ENCODE data around the gene PFN3.

DNA sequence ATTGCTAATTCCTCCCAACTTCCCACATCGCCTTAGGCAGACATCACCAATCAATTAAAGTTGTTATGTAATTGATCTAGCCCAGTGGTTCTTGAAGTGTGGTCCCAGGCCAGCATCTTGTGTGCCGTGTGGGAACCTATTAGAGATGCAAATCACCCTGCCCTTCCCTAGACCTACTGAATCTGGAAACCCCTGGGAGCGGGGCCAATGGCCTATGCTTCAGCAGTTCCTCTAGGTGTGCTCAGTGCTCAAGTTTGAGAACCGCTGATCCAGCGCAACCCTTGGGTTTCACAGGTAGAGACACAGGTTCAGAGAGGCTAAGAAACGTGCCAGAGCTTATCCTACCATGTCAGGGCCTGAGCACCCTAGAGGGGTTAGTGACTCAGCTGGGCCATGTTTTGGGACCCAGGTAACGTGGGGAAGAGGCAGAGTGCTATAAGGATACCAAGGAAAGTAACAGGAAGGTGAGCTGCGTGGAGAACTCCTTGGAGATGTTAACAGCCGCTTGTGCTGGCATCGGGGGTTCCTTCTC lies 11.9 kb downstream of the PFN3 start:
- TF ChIP-seq, protein P1, sequence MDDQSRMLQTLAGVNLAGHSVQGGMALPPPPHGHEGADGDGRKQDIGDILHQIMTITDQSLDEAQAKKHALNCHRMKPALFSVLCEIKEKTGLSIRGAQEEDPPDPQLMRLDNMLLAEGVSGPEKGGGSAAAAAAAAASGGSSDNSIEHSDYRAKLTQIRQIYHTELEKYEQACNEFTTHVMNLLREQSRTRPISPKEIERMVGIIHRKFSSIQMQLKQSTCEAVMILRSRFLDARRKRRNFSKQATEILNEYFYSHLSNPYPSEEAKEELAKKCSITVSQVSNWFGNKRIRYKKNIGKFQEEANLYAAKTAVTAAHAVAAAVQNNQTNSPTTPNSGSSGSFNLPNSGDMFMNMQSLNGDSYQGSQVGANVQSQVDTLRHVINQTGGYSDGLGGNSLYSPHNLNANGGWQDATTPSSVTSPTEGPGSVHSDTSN (IDR thresholded peaks at IDR 0.05): no peak
- no peak for TF ChIP-seq NRF1 (IDR thresholded peaks at IDR 0.05; ENCODE audit: low read depth, low read length)
- TF ChIP-seq, protein P2, sequence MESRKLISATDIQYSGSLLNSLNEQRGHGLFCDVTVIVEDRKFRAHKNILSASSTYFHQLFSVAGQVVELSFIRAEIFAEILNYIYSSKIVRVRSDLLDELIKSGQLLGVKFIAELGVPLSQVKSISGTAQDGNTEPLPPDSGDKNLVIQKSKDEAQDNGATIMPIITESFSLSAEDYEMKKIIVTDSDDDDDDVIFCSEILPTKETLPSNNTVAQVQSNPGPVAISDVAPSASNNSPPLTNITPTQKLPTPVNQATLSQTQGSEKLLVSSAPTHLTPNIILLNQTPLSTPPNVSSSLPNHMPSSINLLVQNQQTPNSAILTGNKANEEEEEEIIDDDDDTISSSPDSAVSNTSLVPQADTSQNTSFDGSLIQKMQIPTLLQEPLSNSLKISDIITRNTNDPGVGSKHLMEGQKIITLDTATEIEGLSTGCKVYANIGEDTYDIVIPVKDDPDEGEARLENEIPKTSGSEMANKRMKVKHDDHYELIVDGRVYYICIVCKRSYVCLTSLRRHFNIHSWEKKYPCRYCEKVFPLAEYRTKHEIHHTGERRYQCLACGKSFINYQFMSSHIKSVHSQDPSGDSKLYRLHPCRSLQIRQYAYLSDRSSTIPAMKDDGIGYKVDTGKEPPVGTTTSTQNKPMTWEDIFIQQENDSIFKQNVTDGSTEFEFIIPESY (IDR thresholded peaks at IDR 0.05; ENCODE audit: borderline replicate concordance, low read depth): no peak
